Anterior cingulate cortex (tissue), 58 donors: ENCODE data around the gene KRT15.

Experiments used
- DNase-seq, 58 donors: peaks; one replicate each; lab custom pipeline; 2025; lab: John Stamatoyannopoulos, UW

KRT15 gene

GRCh38 chr17:41518789-41519449 lies at the start of gene KRT15:
Gene KRT15, minus strand, starts transcription at chr17:41518890. Its CDS starts 63 bp downstream, at chr17:41518827.
- DNase-seq = no peak

GRCh38 chr17:41567317-41567716 lies 48.6 kb upstream of the KRT15 start:
- no peak for DNase-seq

GRCh38 chr17:41565338-41565737 lies 46.6 kb upstream of the KRT15 start:
- no peak for DNase-seq

- no peak for DNase-seq
These were observed 45.0 kb upstream of the KRT15 start for GRCh38 chr17:41563607-41564170.

GRCh38 chr17:41561554-41561953 lies 42.9 kb upstream of the KRT15 start:
- DNase-seq = no peak

- DNase-seq = no peak
These were observed 40.9 kb upstream of the KRT15 start for GRCh38 chr17:41559548-41559947.

GRCh38 chr17:41556931-41557330 lies 38.2 kb upstream of the KRT15 start:
- no peak for DNase-seq

GRCh38 chr17:41556306-41556705 lies 37.6 kb upstream of the KRT15 start:
- DNase-seq = no peak

- DNase-seq = no peak
These were observed 36.6 kb upstream of the KRT15 start for GRCh38 chr17:41555105-41555887.

GRCh38 chr17:41553987-41554680 lies 35.4 kb upstream of the KRT15 start:
- DNase-seq = no peak

- no peak for DNase-seq
These were observed 34.5 kb upstream of the KRT15 start for GRCh38 chr17:41553176-41553575.

- no peak for DNase-seq
These were observed 33.8 kb upstream of the KRT15 start for GRCh38 chr17:41552455-41552854.

GRCh38 chr17:41551365-41551764 lies 32.7 kb upstream of the KRT15 start:
- DNase-seq = no peak

GRCh38 chr17:41549596-41550039 lies 30.9 kb upstream of the KRT15 start:
- DNase-seq = no peak

- DNase-seq = peak in 55 of 58 donors; percentile 13 to 84 (median 45)
These were observed 30.3 kb upstream of the KRT15 start for GRCh38 chr17:41548844-41549595.

- DNase-seq = peak in 32 of 58 donors; percentile 2 to 69 (median 15)
These were observed 29.5 kb upstream of the KRT15 start for GRCh38 chr17:41547921-41548843.

GRCh38 chr17:41547378-41547841 lies 28.7 kb upstream of the KRT15 start:
- no peak for DNase-seq

GRCh38 chr17:41546819-41547218 lies 28.1 kb upstream of the KRT15 start:
- DNase-seq = no peak

- DNase-seq = no peak
These were observed 27.2 kb upstream of the KRT15 start for GRCh38 chr17:41545829-41546410.
